ENCODE results near the gene SCMH1. TPM values are rescaled to one million over a fixed set of nuclear protein-coding genes. Genes with fewer than 3 reads are reported as not detected.
A peak's percentile ranks its signal among the peaks of the same experiment; 100 is the strongest.

The SCMH1 gene
- total and polyA plus RNA-seq, 3 experiments from 2014 or later = 8.4 to 23.7 (median 23.3) TPM

GRCh38 chr1:41009466-41009865 is 232.6 kb downstream of the SCMH1 start:
- H3K27ac ChIP-seq (ENCODE audit: low read depth, low read length) = no peak overlapping the region
- Mint-ChIP-seq H3K4me3 (no peak overlapping the region), H3K36me3 (peaks cover 0 to 86% (median 23%) of the 10 kb centered on the region in 3 donors), H3K4me1 (peaks cover under 1 to 9% (median 1%) of the 10 kb centered on the region in 3 donors), H3K27me3 (no peaks in the 10 kb centered on the region), H3K9me3 (no peaks in the 10 kb centered on the region), H3K27ac (no peak overlapping the region)
- peaks cover 53% of the 10 kb centered on the region for H3K36me3 ChIP-seq (ENCODE audit: insufficient read depth, low read length)
- H3K4me3 ChIP-seq (ENCODE audit: low read length) = no peak overlapping the region
- no peaks in the 10 kb centered on the region for H3K9me3 ChIP-seq (ENCODE audit: low read length)
- H3K27me3 ChIP-seq (ENCODE audit: insufficient read depth, low read length, poor library complexity, severe bottlenecking) = no peaks in the 10 kb centered on the region
- ChIA-PET CTCF (no interaction called here), POLR2A (no interaction called here)
- no peak for DNase-seq
- no peaks in the 10 kb centered on the region for H3K4me1 ChIP-seq (ENCODE audit: insufficient read depth, low read length)

- Histone ChIP-seq H3K36me3 (ENCODE audit: insufficient read depth, low read length) (peaks cover 59% of the 10 kb centered on the region), H3K4me3 (ENCODE audit: low read length) (no peak overlapping the region), H3K27ac (ENCODE audit: low read depth, low read length) (no peak overlapping the region), H3K9me3 (ENCODE audit: low read length) (no peaks in the 10 kb centered on the region), H3K27me3 (ENCODE audit: insufficient read depth, low read length, poor library complexity, severe bottlenecking) (no peaks in the 10 kb centered on the region), H3K4me1 (ENCODE audit: insufficient read depth, low read length) (peaks cover 17% of the 10 kb centered on the region)
- H3K27me3 Mint-ChIP-seq = no peaks in the 10 kb centered on the region
- peaks cover 0 to 86% (median 23%) of the 10 kb centered on the region in 3 donors for H3K36me3 Mint-ChIP-seq
- no peak overlapping the region for H3K4me3 Mint-ChIP-seq
- CTCF ChIA-PET = no interaction called here
- no peak for DNase-seq
- H3K4me1 Mint-ChIP-seq = peaks cover 13 to 18% (median 15%) of the 10 kb centered on the region in 3 donors
- H3K9me3 Mint-ChIP-seq = no peaks in the 10 kb centered on the region
- peak overlapping the region in 1 of 8 donors; percentile 6 for H3K27ac Mint-ChIP-seq
- POLR2A ChIA-PET = no interaction called here
Measured at GRCh38 chr1:41006942-41007865, 234.9 kb downstream of the SCMH1 start.

- H3K4me1 Mint-ChIP-seq = peaks cover 13 to 22% (median 18%) of the 10 kb centered on the region in 3 donors
- no peak for DNase-seq
- Histone ChIP-seq H3K9me3 (ENCODE audit: low read length) (no peaks in the 10 kb centered on the region), H3K27ac (ENCODE audit: low read depth, low read length) (no peak overlapping the region), H3K4me3 (ENCODE audit: low read length) (no peak overlapping the region), H3K36me3 (ENCODE audit: insufficient read depth, low read length) (peaks cover 57% of the 10 kb centered on the region), H3K27me3 (ENCODE audit: insufficient read depth, low read length, poor library complexity, severe bottlenecking) (no peaks in the 10 kb centered on the region), H3K4me1 (ENCODE audit: insufficient read depth, low read length) (peaks cover 17% of the 10 kb centered on the region)
- peaks cover 0 to 87% (median 26%) of the 10 kb centered on the region in 3 donors for H3K36me3 Mint-ChIP-seq
- no peaks in the 10 kb centered on the region for H3K27me3 Mint-ChIP-seq
- ChIA-PET POLR2A (no interaction called here), CTCF (interaction anchor here (4.6 kb wide), 1 partner anchor 25 kb away, joined by 41 read pairs; the partner anchor contains the start of gene CTPS1)
- no peaks in the 10 kb centered on the region for H3K9me3 Mint-ChIP-seq
- H3K27ac Mint-ChIP-seq = peak overlapping the region in 2 of 8 donors; percentile 17 to 29
- H3K4me3 Mint-ChIP-seq = no peak overlapping the region
Measured at GRCh38 chr1:41005876-41006275, 236.2 kb downstream of the SCMH1 start.

GRCh38 chr1:41003640-41004220 is 238.4 kb downstream of the SCMH1 start:
- H3K9me3 Mint-ChIP-seq = no peaks in the 10 kb centered on the region
- Histone ChIP-seq H3K4me1 (ENCODE audit: insufficient read depth, low read length) (peaks cover 17% of the 10 kb centered on the region), H3K9me3 (ENCODE audit: low read length) (no peaks in the 10 kb centered on the region), H3K36me3 (ENCODE audit: insufficient read depth, low read length) (peaks cover 50% of the 10 kb centered on the region), H3K4me3 (ENCODE audit: low read length) (no peak overlapping the region), H3K27ac (ENCODE audit: low read depth, low read length) (no peak overlapping the region), H3K27me3 (ENCODE audit: insufficient read depth, low read length, poor library complexity, severe bottlenecking) (no peaks in the 10 kb centered on the region)
- POLR2A ChIA-PET = interaction anchor here (1.4 to 1.6 kb wide), 2 partner anchors 24 to 142 kb away, joined by 4 to 17 read pairs; partner anchors contain the start of genes CITED4 and CTPS1
- CTCF ChIA-PET = interaction anchor here (0.5 to 4.6 kb wide), 14 partner anchors 9 to 1284 kb away, joined by 3 to 41 read pairs (median 4); partner anchors contain the start of genes CITED4 and CTPS1
- peaks cover 5 to 83% (median 24%) of the 10 kb centered on the region in 3 donors for H3K36me3 Mint-ChIP-seq
- peak overlapping the region; percentile 2 to 94 (median 55) for H3K27ac Mint-ChIP-seq
- H3K4me3 Mint-ChIP-seq = peak overlapping the region in 1 of 7 donors; percentile 1
- H3K4me1 Mint-ChIP-seq = peaks cover 13 to 26% (median 18%) of the 10 kb centered on the region in 3 donors
- DNase-seq = peak; percentile 69 to 93 (median 81)
- H3K27me3 Mint-ChIP-seq = no peaks in the 10 kb centered on the region

GRCh38 chr1:41003127-41003639 is 238.9 kb downstream of the SCMH1 start:
- peak overlapping the region; percentile 2 to 94 (median 55) for H3K27ac Mint-ChIP-seq

GRCh38 chr1:40998668-40999067 is 243.4 kb downstream of the SCMH1 start:
- DNase-seq = no peak
- H3K4me1 ChIP-seq (ENCODE audit: insufficient read depth, low read length) = peaks cover 12% of the 10 kb centered on the region
- H3K9me3 ChIP-seq (ENCODE audit: low read length) = no peaks in the 10 kb centered on the region
- H3K27ac ChIP-seq (ENCODE audit: low read depth, low read length) = no peak overlapping the region
- H3K27me3 ChIP-seq (ENCODE audit: insufficient read depth, low read length, poor library complexity, severe bottlenecking) = no peaks in the 10 kb centered on the region
- H3K36me3 ChIP-seq (ENCODE audit: insufficient read depth, low read length) = peaks cover 59% of the 10 kb centered on the region
- H3K4me3 ChIP-seq (ENCODE audit: low read length) = no peak overlapping the region
- Mint-ChIP-seq H3K27ac (no peak overlapping the region), H3K9me3 (no peaks in the 10 kb centered on the region), H3K36me3 (peaks cover 23 to 81% (median 34%) of the 10 kb centered on the region in 3 donors), H3K4me3 (peak overlapping the region in 1 of 7 donors; percentile 59), H3K4me1 (peaks cover 11 to 23% (median 15%) of the 10 kb centered on the region in 3 donors), H3K27me3 (no peaks in the 10 kb centered on the region)
- ChIA-PET POLR2A (no interaction called here), CTCF (interaction anchor here (0.7 kb wide), 1 partner anchor 127 kb away, joined by 3 read pairs; no protein-coding TSS in a partner anchor)

More at GRCh38 chr1:41003127-41003639, 238.9 kb downstream of the SCMH1 start:
- Histone ChIP-seq H3K27me3 (ENCODE audit: insufficient read depth, low read length, poor library complexity, severe bottlenecking) (no peaks in the 10 kb centered on the region), H3K27ac (ENCODE audit: low read depth, low read length) (no peak overlapping the region), H3K9me3 (ENCODE audit: low read length) (no peaks in the 10 kb centered on the region), H3K4me3 (ENCODE audit: low read length) (no peak overlapping the region), H3K36me3 (ENCODE audit: insufficient read depth, low read length) (peaks cover 51% of the 10 kb centered on the region), H3K4me1 (ENCODE audit: insufficient read depth, low read length) (peaks cover 17% of the 10 kb centered on the region)
- Mint-ChIP-seq H3K4me3 (no peak overlapping the region), H3K36me3 (peaks cover 6 to 82% (median 23%) of the 10 kb centered on the region in 3 donors), H3K9me3 (no peaks in the 10 kb centered on the region), H3K4me1 (peaks cover 13 to 26% (median 18%) of the 10 kb centered on the region in 3 donors), H3K27me3 (no peaks in the 10 kb centered on the region)
- ChIA-PET POLR2A (interaction anchor here (1.4 to 1.6 kb wide), 2 partner anchors 23 to 141 kb away, joined by 4 to 17 read pairs; partner anchors contain the start of genes CITED4 and CTPS1), CTCF (interaction anchor here (0.5 to 4.6 kb wide), 14 partner anchors 8 to 1283 kb away, joined by 3 to 41 read pairs (median 4); partner anchors contain the start of genes CITED4 and CTPS1)
- no peak for DNase-seq

- H3K27me3 ChIP-seq (ENCODE audit: insufficient read depth, low read length, poor library complexity, severe bottlenecking) = no peaks in the 10 kb centered on the region
- no peaks in the 10 kb centered on the region for H3K9me3 ChIP-seq (ENCODE audit: low read length)
- no peak overlapping the region for H3K4me3 ChIP-seq (ENCODE audit: low read length)
- DNase-seq = no peak
- Mint-ChIP-seq H3K4me3 (no peak overlapping the region), H3K27ac (peak overlapping the region in 1 of 8 donors; percentile 19), H3K27me3 (no peaks in the 10 kb centered on the region), H3K36me3 (peaks cover 27 to 81% (median 33%) of the 10 kb centered on the region in 3 donors), H3K9me3 (no peaks in the 10 kb centered on the region), H3K4me1 (peaks cover 0 to 7% (median 2%) of the 10 kb centered on the region in 3 donors)
- no peaks in the 10 kb centered on the region for H3K4me1 ChIP-seq (ENCODE audit: insufficient read depth, low read length)
- CTCF ChIA-PET = interaction anchor here (1.3 kb wide), 1 partner anchor 45 kb away, joined by 4 read pairs; no protein-coding TSS in a partner anchor
- H3K27ac ChIP-seq (ENCODE audit: low read depth, low read length) = no peak overlapping the region
- H3K36me3 ChIP-seq (ENCODE audit: insufficient read depth, low read length) = peaks cover 49% of the 10 kb centered on the region
- POLR2A ChIA-PET = no interaction called here
Measured at GRCh38 chr1:40997096-40997495, 245.0 kb downstream of the SCMH1 start.
